Neural cell (in vitro differentiated cells): ENCODE results near the gene NKX1-2.

Experiments
- CTCF ChIP-seq: fragments of 450-650 bp; IDR thresholded peaks from 2 replicates; pipeline ENCODE4 v1.5.1; 2014; ENCODE audit warnings: antibody characterized with exemption, mild to moderate bottlenecking, moderate library complexity; ENCODE audit not compliant: poor library complexity, severe bottlenecking
- EP300 ChIP-seq: fragments of 450-650 bp; conservative IDR thresholded peaks from 2 replicates; pipeline ENCODE4 v1.6.1; 2014; ENCODE audit warnings: antibody characterized with exemption, mild to moderate bottlenecking, moderate library complexity; ENCODE audit not compliant: poor library complexity, severe bottlenecking
- EZH2 ChIP-seq: fragments of 200-600, 300-800 bp; shearing (Covaris generic), sonication (generic); IDR thresholded peaks from 2 replicates; pipeline ENCODE4 v1.6.1; 2014; ENCODE audit warnings: antibody characterized with exemption, low read length, borderline replicate concordance, mild to moderate bottlenecking; ENCODE audit not compliant: insufficient read depth, poor library complexity, severe bottlenecking
- MXI1 ChIP-seq: fragments of 450-650 bp; conservative IDR thresholded peaks from 2 replicates; pipeline ENCODE4 v1.6.1; 2014; ENCODE audit warnings: antibody characterized with exemption, mild to moderate bottlenecking; ENCODE audit not compliant: poor library complexity, severe bottlenecking
- POLR2AphosphoS5 ChIP-seq: IDR thresholded peaks from 2 replicates; pipeline ENCODE4 v1.6.1; 2012
- RAD21 ChIP-seq: fragments of 450-650 bp; conservative IDR thresholded peaks from 2 replicates; pipeline ENCODE4 v1.6.1; 2014; ENCODE audit warnings: antibody characterized with exemption, mild to moderate bottlenecking, moderate library complexity
- REST ChIP-seq: IDR thresholded peaks from 2 replicates; pipeline ENCODE4 v1.6.1; 2012; ENCODE audit warnings: borderline replicate concordance

DNA sequence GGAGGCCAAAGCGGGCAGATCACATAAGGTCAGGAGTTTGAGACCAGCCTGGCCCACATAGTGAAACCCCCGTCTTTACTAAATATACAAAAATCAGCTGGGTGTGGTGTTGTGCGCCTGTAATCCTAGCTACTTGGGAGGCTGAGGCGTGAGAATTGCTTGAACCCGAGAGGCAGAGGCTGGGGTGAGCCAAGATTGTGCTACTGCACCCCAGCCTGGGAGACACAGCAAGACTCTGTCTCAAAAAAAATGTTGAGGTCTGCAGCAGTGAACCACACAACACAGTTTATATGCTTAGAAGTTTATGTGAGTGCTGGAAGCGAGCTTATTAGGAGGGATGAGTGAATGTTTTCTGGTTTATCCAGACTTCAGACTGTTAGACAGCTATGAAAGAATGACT, 22.2 kb upstream of the NKX1-2 start:
- TF ChIP-seq POLR2AphosphoS5: no peak
- TF ChIP-seq CTCF: no peak
- no peak for TF ChIP-seq EZH2
- TF ChIP-seq RAD21: no peak
- TF ChIP-seq MXI1: no peak
- no peak for TF ChIP-seq REST
- no peak for TF ChIP-seq EP300
